HCT116 (cell line): ENCODE measurements around the gene LRP1B. TPM values are rescaled to one million over a fixed set of nuclear protein-coding genes. Genes with fewer than 3 reads are reported as not detected.

ENCODE experiments used
- ATAC-seq: fragments of 200-7000 bp; cut with Tn5 transposase; 2 replicates; pipeline ENCODE4 v1.9.1; 2020; ENCODE audit warnings: mild to moderate bottlenecking, moderate library complexity
- BruUV-seq: library from RNA; stranded (reverse); fragments of 400-500 nt; replicated peaks from 2 replicates; lab custom pipeline; 2021; lab: Mats Ljungman, UMichigan
- CTCF ChIA-PET: fragments of 300-600 bp; sonication (Branson Sonifier 250); formaldehyde crosslinking; loops from one replicate; lab custom pipeline; 2021; ENCODE audit warnings: antibody characterized with exemption; lab: Charles Lee
- POLR2A ChIA-PET: fragments of 300-600, 350-600 bp; sonication (Branson Sonifier 250); formaldehyde crosslinking; loops from one replicate; lab custom pipeline; 2021; ENCODE audit warnings: antibody characterized with exemption; lab: Charles Lee
- RAD21 ChIA-PET, 2 experiments: fragments of 300-600 bp; sonication (Branson Sonifier 250); formaldehyde crosslinking; loops; one replicate each; lab custom pipeline; 2023; ENCODE audit warnings: low total read pairs in 2 of 2; ENCODE audit not compliant: uncharacterized antibody in 2 of 2, unreplicated experiment in 2 of 2, low non-redundant PET in 1 of 2; lab: Charles Lee
- DNase-seq: peaks from one replicate; pipeline ENCODE4 v3.0.0-alpha.2; 2010; ENCODE audit warnings: low read depth, low spot score
- H2AFZ ChIP-seq: fragments of 200-600 bp; shearing (Covaris generic), sonication (generic); 2 replicates; pipeline ENCODE4 v1.6.1; 2017; ENCODE audit warnings: low read depth, mixed run types, mixed read lengths, antibody characterized with exemption, low read length; ENCODE audit not compliant: poor library complexity, severe bottlenecking
- H3K27ac ChIP-seq: 2 replicates; pipeline ENCODE4 v1.5.1; 2012; ENCODE audit warnings: low read depth, low read length
- H3K27me3 ChIP-seq: fragments of 200-600 bp; sonication (generic); 2 replicates; pipeline ENCODE4 v1.6.1; 2016; ENCODE audit warnings: mixed run types, low read length, mixed read lengths; ENCODE audit not compliant: insufficient read depth
- H3K36me3 ChIP-seq, 2 experiments: fragments of 200-500 bp in 1 of 2; fragments of 200-600 bp in 1 of 2; sonication (Bioruptor generic) in 1 of 2; sonication (generic) in 1 of 2; 2 replicates each; pipeline versions ENCODE4 v1.5.1 to v1.6.1; 2014 to 2016; ENCODE audit warnings: low read length in 2 of 2, inconsistent platforms in 1 of 2, mixed read lengths in 1 of 2, mixed run types in 1 of 2; ENCODE audit not compliant: insufficient read depth in 2 of 2, control insufficient read depth in 1 of 2
- H3K4me1 ChIP-seq, 2 experiments: fragments of 200-600 bp in 1 of 2; sonication (generic) in 1 of 2; 2 replicates each; pipeline versions ENCODE4 v1.5.1 to v1.6.1; 2012 to 2017; ENCODE audit warnings: low read length in 2 of 2, inconsistent platforms in 1 of 2, mild to moderate bottlenecking in 1 of 2, mixed read lengths in 1 of 2, mixed run types in 1 of 2, moderate library complexity in 1 of 2; ENCODE audit not compliant: insufficient read depth in 2 of 2, control insufficient read depth in 1 of 2
- H3K4me2 ChIP-seq: fragments of 200-600 bp; sonication (generic); 2 replicates; pipeline ENCODE4 v1.6.1; 2017; ENCODE audit warnings: mixed run types, low read length, mixed read lengths
- H3K4me3 ChIP-seq, 2 experiments: fragments of 200-600 bp in 1 of 2; sonication (generic) in 1 of 2; replicated peaks in 1 of 2; 2 replicates each; pipeline ENCODE4 v1.5.1; 2011 to 2016; ENCODE audit warnings: low read length in 2 of 2, control low read depth in 1 of 2, low read depth in 1 of 2, mild to moderate bottlenecking in 1 of 2, mixed read lengths in 1 of 2, mixed run types in 1 of 2
- H3K79me2 ChIP-seq: fragments of 200-600 bp; sonication (generic); 2 replicates; pipeline ENCODE4 v1.6.1; 2017; ENCODE audit warnings: mild to moderate bottlenecking, mixed run types, low read length, moderate library complexity, mixed read lengths; ENCODE audit not compliant: insufficient read depth
- H3K9ac ChIP-seq: fragments of 200-600 bp; sonication (generic); 2 replicates; pipeline ENCODE4 v1.6.1; 2016; ENCODE audit warnings: low read length, mixed read lengths
- H3K9me2 ChIP-seq: fragments of 200-600 bp; sonication (generic), shearing (Covaris generic); 2 replicates; pipeline ENCODE4 v1.6.1; 2017; ENCODE audit warnings: mixed run types, mild to moderate bottlenecking, moderate library complexity; ENCODE audit not compliant: insufficient read depth
- H3K9me3 ChIP-seq, 2 experiments: fragments of 200-500 bp in 1 of 2; fragments of 200-600 bp in 1 of 2; sonication (Bioruptor generic) in 1 of 2; sonication (generic) in 1 of 2; 2 replicates each; pipeline ENCODE4 v1.6.1; 2014 to 2017; ENCODE audit warnings: low read length in 2 of 2, mixed read lengths in 2 of 2, inconsistent platforms in 1 of 2, low read depth in 1 of 2, mild to moderate bottlenecking in 1 of 2, mixed run types in 1 of 2, moderate library complexity in 1 of 2; ENCODE audit not compliant: control insufficient read depth in 1 of 2, insufficient read depth in 1 of 2
- H4K20me1 ChIP-seq: fragments of 200-600 bp; sonication (generic), shearing (Covaris generic); 2 replicates; pipeline ENCODE4 v1.6.1; 2017; ENCODE audit warnings: mixed run types, mild to moderate bottlenecking, moderate library complexity; ENCODE audit not compliant: insufficient read depth
- ELF1 ChIP-seq: IDR thresholded peaks from 2 replicates; pipeline ENCODE4 v1.6.1; 2012; ENCODE audit warnings: low read depth, borderline replicate concordance
- EZH2 ChIP-seq: fragments of 200-600 bp; sonication (generic); IDR thresholded peaks from 2 replicates; pipeline ENCODE4 v1.6.1; 2017; ENCODE audit warnings: antibody characterized with exemption, mixed run types
- EZH2phosphoT487 ChIP-seq: fragments of 200-600 bp; IDR thresholded peaks from 2 replicates; pipeline ENCODE4 v1.6.1; 2018; ENCODE audit warnings: antibody characterized with exemption, borderline replicate concordance
- FOSL1 ChIP-seq: IDR thresholded peaks from 2 replicates; pipeline ENCODE4 v1.6.1; 2012; ENCODE audit warnings: low read depth
- JUND ChIP-seq: IDR thresholded peaks from 2 replicates; pipeline ENCODE4 v1.6.1; 2012
- POLR2A ChIP-seq: IDR thresholded peaks from 2 replicates; pipeline ENCODE4 v1.7.0; 2011; ENCODE audit warnings: borderline replicate concordance; ENCODE audit not compliant: insufficient read depth, insufficient read length; ENCODE audit errors: extremely low read depth
- POLR2AphosphoS5 ChIP-seq: IDR thresholded peaks from 2 replicates; pipeline ENCODE4 v1.6.1; 2011; ENCODE audit warnings: mild to moderate bottlenecking, low read depth, low read length, moderate library complexity
- RAD21 ChIP-seq: IDR thresholded peaks from 2 replicates; pipeline ENCODE4 v1.6.1; 2012; ENCODE audit warnings: low read depth, mild to moderate bottlenecking
- SIN3A ChIP-seq: IDR thresholded peaks from 2 replicates; pipeline ENCODE4 v1.6.1; 2012; ENCODE audit warnings: low read depth
- SP1 ChIP-seq: IDR thresholded peaks from 2 replicates; pipeline ENCODE4 v1.6.1; 2012; ENCODE audit warnings: low read depth
- SRF ChIP-seq: IDR thresholded peaks from 2 replicates; pipeline ENCODE4 v1.6.1; 2012; ENCODE audit warnings: low read depth
- TCF7L2 ChIP-seq: IDR thresholded peaks from 2 replicates; pipeline ENCODE4 v1.7.0; 2011; ENCODE audit warnings: borderline replicate concordance, inconsistent platforms; ENCODE audit not compliant: insufficient read depth, insufficient read length; ENCODE audit errors: extremely low read depth
- YY1 ChIP-seq: IDR thresholded peaks from 2 replicates; pipeline ENCODE4 v1.6.1; 2011; ENCODE audit warnings: low read length, low read depth, moderate library complexity, mild to moderate bottlenecking; ENCODE audit not compliant: insufficient replicate concordance; ENCODE audit errors: extremely low read depth
- ZNF274 ChIP-seq: fragments of 200-500 bp; sonication (Bioruptor generic); IDR thresholded peaks from 2 replicates; pipeline ENCODE4 v1.6.1; 2014; ENCODE audit warnings: mild to moderate bottlenecking, low read depth, low read length, inconsistent platforms
- intact Hi-C: fragments of 100-400 bp; cut with micrococcal nuclease; formaldehyde crosslinking; loops from 2 replicates; pipeline ENCODE4 v1.10.0; 2022
- total RNA-seq: library from RNA; stranded (reverse); gene quantifications from one replicate; pipeline ENCODE4 v1.2.1, GENCODE V29; 2021; ENCODE audit not compliant: unreplicated experiment
- TF ChIP-seq, protein P1 (sequence below): IDR thresholded peaks from 2 replicates; pipeline ENCODE4 v1.6.1; 2012
- TF ChIP-seq, protein P2 (sequence below), 3 experiments: fragments of 200-600 bp in 1 of 3; sonication (generic) in 1 of 3; IDR thresholded peaks in 2 of 3; conservative IDR thresholded peaks in 1 of 3; 2 replicates each; pipeline ENCODE4 v1.5.1; 2012 to 2017; ENCODE audit warnings: low read depth in 2 of 3, low read length in 2 of 3, antibody characterized with exemption in 1 of 3, borderline replicate concordance in 1 of 3, control low read depth in 1 of 3, mild to moderate bottlenecking in 1 of 3, mixed read lengths in 1 of 3, mixed run types in 1 of 3, moderate library complexity in 1 of 3; ENCODE audit not compliant: insufficient read depth in 1 of 3
- TF ChIP-seq, protein P3 (sequence below): IDR thresholded peaks from 2 replicates; pipeline ENCODE4 v1.6.1; 2011; ENCODE audit warnings: mild to moderate bottlenecking, low read length, moderate library complexity; ENCODE audit not compliant: insufficient replicate concordance; ENCODE audit errors: extremely low read depth

LRP1B gene
- total RNA-seq, 1 experiment from 2014 or later, result 0.34 TPM

GRCh38 chr2:141814150-141814549 lies 316.7 kb downstream of the LRP1B start:
- no TSS peak for BruUV-seq
- CTCF ChIA-PET, result no interaction called here

More at GRCh38 chr2:141814150-141814549, 316.7 kb downstream of the LRP1B start:
- Histone ChIP-seq H3K9me2 (no peaks in the 10 kb centered on the region), H3K79me2 (no peaks in the 10 kb centered on the region), H3K9me3 (no peaks in the 10 kb centered on the region), H3K4me3 (no peak overlapping the region), H2AFZ (no peak overlapping the region), H3K27me3 (no peaks in the 10 kb centered on the region), H3K9ac (no peak overlapping the region), H3K27ac (no peak overlapping the region), H4K20me1 (no peaks in the 10 kb centered on the region), H3K4me2 (no peak overlapping the region), H3K36me3 (no peaks in the 10 kb centered on the region), H3K4me1 (no peaks in the 10 kb centered on the region)
- TF ChIP-seq, protein P1, sequence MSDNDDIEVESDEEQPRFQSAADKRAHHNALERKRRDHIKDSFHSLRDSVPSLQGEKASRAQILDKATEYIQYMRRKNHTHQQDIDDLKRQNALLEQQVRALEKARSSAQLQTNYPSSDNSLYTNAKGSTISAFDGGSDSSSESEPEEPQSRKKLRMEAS, result no peak
- TF ChIP-seq RAD21, result no peak
- TF ChIP-seq TCF7L2, result no peak
- TF ChIP-seq POLR2AphosphoS5, result no peak
- TF ChIP-seq JUND, result no peak
- TF ChIP-seq SIN3A, result no peak
- TF ChIP-seq ELF1, result no peak
- TF ChIP-seq FOSL1, result no peak
- no peak for TF ChIP-seq POLR2A
- no peak for TF ChIP-seq SP1
- TF ChIP-seq SRF, result no peak
- no peak for TF ChIP-seq EZH2phosphoT487
- TF ChIP-seq, protein P2, sequence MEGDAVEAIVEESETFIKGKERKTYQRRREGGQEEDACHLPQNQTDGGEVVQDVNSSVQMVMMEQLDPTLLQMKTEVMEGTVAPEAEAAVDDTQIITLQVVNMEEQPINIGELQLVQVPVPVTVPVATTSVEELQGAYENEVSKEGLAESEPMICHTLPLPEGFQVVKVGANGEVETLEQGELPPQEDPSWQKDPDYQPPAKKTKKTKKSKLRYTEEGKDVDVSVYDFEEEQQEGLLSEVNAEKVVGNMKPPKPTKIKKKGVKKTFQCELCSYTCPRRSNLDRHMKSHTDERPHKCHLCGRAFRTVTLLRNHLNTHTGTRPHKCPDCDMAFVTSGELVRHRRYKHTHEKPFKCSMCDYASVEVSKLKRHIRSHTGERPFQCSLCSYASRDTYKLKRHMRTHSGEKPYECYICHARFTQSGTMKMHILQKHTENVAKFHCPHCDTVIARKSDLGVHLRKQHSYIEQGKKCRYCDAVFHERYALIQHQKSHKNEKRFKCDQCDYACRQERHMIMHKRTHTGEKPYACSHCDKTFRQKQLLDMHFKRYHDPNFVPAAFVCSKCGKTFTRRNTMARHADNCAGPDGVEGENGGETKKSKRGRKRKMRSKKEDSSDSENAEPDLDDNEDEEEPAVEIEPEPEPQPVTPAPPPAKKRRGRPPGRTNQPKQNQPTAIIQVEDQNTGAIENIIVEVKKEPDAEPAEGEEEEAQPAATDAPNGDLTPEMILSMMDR (IDR thresholded peaks at IDR 0.05 in 2 of 3, conservative IDR thresholded peaks at IDR 0.05 in 1 of 3; ENCODE audit: borderline replicate concordance in 1 of 3, insufficient read depth in 1 of 3, low read depth in 2 of 3, low read length in 2 of 3), result no peak
- TF ChIP-seq, protein P3, sequence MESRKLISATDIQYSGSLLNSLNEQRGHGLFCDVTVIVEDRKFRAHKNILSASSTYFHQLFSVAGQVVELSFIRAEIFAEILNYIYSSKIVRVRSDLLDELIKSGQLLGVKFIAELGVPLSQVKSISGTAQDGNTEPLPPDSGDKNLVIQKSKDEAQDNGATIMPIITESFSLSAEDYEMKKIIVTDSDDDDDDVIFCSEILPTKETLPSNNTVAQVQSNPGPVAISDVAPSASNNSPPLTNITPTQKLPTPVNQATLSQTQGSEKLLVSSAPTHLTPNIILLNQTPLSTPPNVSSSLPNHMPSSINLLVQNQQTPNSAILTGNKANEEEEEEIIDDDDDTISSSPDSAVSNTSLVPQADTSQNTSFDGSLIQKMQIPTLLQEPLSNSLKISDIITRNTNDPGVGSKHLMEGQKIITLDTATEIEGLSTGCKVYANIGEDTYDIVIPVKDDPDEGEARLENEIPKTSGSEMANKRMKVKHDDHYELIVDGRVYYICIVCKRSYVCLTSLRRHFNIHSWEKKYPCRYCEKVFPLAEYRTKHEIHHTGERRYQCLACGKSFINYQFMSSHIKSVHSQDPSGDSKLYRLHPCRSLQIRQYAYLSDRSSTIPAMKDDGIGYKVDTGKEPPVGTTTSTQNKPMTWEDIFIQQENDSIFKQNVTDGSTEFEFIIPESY, result no peak
- no peak for TF ChIP-seq EZH2
- TF ChIP-seq ZNF274, result no peak
- TF ChIP-seq YY1, result no peak
- intact Hi-C loops, result no loop called here
- ChIA-PET POLR2A (no interaction called here), RAD21 (no interaction called here)
- ATAC-seq (no peak), DNase-seq (no peak)
